NT2/D1 (cell line): ENCODE results near the gene PEBP1.

Experiments used
- YY1 ChIP-seq: IDR thresholded peaks from 2 replicates; pipeline ENCODE4 v1.6.1; 2011; ENCODE audit not compliant: insufficient read length, insufficient read depth
- ZNF274 ChIP-seq: IDR thresholded peaks from 2 replicates; pipeline ENCODE4 v1.6.1; 2011; ENCODE audit warnings: mild to moderate bottlenecking, low read depth, low read length

GRCh38 chr12:118148287-118148686 is 12.4 kb downstream of the PEBP1 start:
- no peak for TF ChIP-seq ZNF274
- TF ChIP-seq YY1 = no peak
